PC-9 (cell line): ENCODE measurements around the gene SCARF2.

Experiments
- EZH2 ChIP-seq: fragments of 200-600 bp; sonication (generic); IDR thresholded peaks from 2 replicates; pipeline ENCODE4 v1.8.0; 2017; ENCODE audit warnings: antibody characterized with exemption, low read depth
- TF ChIP-seq, protein P1 (sequence below): fragments of 200-600 bp; sonication (generic); conservative IDR thresholded peaks from 2 replicates; pipeline ENCODE4 v1.6.1; 2017; ENCODE audit warnings: mixed run types, antibody characterized with exemption, mild to moderate bottlenecking, moderate library complexity

DNA sequence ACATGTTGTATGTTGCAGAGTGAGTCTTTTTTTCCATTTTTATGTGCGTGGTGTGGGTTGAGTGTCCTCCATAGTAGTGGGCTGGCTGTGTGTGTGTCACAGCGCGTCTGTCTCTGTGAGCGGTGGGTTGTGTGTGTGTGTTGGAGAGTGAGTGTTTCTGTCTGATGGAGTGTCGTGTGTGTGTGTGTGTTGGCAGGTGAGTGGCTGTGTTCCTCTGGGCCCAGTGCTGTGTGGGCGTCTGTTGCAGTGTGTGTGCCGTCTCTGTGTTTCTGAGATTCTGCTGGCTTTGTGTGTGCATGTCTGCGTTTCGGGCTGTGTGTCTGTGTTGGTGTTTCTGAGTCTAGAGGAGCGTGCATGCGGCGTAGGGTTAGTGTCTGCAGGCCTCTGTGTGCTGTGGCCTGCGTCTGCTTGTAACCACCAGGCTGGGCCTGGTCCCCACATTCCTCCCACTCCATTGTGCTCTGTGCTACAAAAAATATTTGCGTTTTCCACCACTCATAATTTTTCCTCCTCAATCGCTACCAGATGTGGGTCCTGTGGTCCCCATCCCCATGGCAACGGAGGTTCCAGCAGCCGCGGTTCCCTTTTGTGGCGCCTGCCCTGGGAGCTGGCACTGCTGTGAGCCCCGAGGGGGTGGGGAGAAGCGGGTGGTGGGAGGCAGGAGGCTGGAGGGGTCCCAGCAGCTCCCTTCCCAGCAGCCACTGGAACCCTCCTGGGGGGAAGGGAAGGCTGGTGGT is 15.2 kb downstream of the SCARF2 start:
- TF ChIP-seq, protein P1, sequence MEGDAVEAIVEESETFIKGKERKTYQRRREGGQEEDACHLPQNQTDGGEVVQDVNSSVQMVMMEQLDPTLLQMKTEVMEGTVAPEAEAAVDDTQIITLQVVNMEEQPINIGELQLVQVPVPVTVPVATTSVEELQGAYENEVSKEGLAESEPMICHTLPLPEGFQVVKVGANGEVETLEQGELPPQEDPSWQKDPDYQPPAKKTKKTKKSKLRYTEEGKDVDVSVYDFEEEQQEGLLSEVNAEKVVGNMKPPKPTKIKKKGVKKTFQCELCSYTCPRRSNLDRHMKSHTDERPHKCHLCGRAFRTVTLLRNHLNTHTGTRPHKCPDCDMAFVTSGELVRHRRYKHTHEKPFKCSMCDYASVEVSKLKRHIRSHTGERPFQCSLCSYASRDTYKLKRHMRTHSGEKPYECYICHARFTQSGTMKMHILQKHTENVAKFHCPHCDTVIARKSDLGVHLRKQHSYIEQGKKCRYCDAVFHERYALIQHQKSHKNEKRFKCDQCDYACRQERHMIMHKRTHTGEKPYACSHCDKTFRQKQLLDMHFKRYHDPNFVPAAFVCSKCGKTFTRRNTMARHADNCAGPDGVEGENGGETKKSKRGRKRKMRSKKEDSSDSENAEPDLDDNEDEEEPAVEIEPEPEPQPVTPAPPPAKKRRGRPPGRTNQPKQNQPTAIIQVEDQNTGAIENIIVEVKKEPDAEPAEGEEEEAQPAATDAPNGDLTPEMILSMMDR, result no peak
- TF ChIP-seq EZH2, result no peak
